MM.1S (cell line): ENCODE data around the gene SLC6A13.

ENCODE experiments used
- DNase-seq: peaks from one replicate; pipeline ENCODE4 v3.0.0-alpha.2; 2015
- H2AFZ ChIP-seq: fragments of 300-600 bp; sonication (generic); 2 replicates; pipeline ENCODE4 v1.6.0; 2016; ENCODE audit warnings: antibody characterized with exemption, low read length
- H3F3A ChIP-seq: fragments of 300-600 bp; sonication (generic); 2 replicates; pipeline ENCODE4 v1.6.1; 2016; ENCODE audit warnings: mild to moderate bottlenecking, antibody characterized with exemption, low read length, moderate library complexity, mixed read lengths; ENCODE audit not compliant: insufficient read depth
- H3K27ac ChIP-seq: fragments of 300-600 bp; sonication (generic); 2 replicates; pipeline ENCODE4 v1.5.1; 2016; ENCODE audit warnings: mild to moderate bottlenecking, low read length
- H3K27me3 ChIP-seq: fragments of 300-600 bp; sonication (generic); replicated peaks from 2 replicates; pipeline ENCODE4 v1.6.0; 2016; ENCODE audit warnings: low read length; ENCODE audit not compliant: insufficient read depth
- H3K36me3 ChIP-seq: fragments of 300-600 bp; sonication (generic); replicated peaks from 2 replicates; pipeline ENCODE4 v1.6.1; 2016; ENCODE audit warnings: mild to moderate bottlenecking, low read length, mixed read lengths; ENCODE audit not compliant: insufficient read depth
- H3K4me1 ChIP-seq: fragments of 300-600 bp; sonication (generic); 2 replicates; pipeline ENCODE4 v1.6.1; 2016; ENCODE audit warnings: low read length, mixed read lengths
- H3K4me2 ChIP-seq: fragments of 300-600 bp; sonication (generic); 2 replicates; pipeline ENCODE4 v1.6.0; 2016; ENCODE audit warnings: low read depth, low read length
- H3K4me3 ChIP-seq: fragments of 300-600 bp; sonication (generic); 2 replicates; pipeline ENCODE4 v1.5.1; 2016; ENCODE audit warnings: low read length, mixed read lengths
- H3K79me2 ChIP-seq: fragments of 300-600 bp; sonication (generic); 2 replicates; pipeline ENCODE4 v1.6.1; 2016; ENCODE audit warnings: mixed run types, low read length, mixed read lengths
- H3K9ac ChIP-seq: fragments of 300-600 bp; sonication (generic); 2 replicates; pipeline ENCODE4 v1.6.1; 2016; ENCODE audit warnings: low read length, mixed read lengths
- H3K9me2 ChIP-seq: fragments of 300-600 bp; sonication (generic); replicated peaks from 2 replicates; pipeline ENCODE4 v1.6.1; 2016; ENCODE audit warnings: mild to moderate bottlenecking, low read length, mixed read lengths; ENCODE audit not compliant: insufficient read depth
- H3K9me3 ChIP-seq: fragments of 300-600 bp; sonication (generic); replicated peaks from 2 replicates; pipeline ENCODE4 v1.6.1; 2016; ENCODE audit warnings: mild to moderate bottlenecking, low read length, mixed read lengths; ENCODE audit not compliant: insufficient read depth
- H4K20me1 ChIP-seq: fragments of 300-600 bp; sonication (generic); 2 replicates; pipeline ENCODE4 v1.6.1; 2016; ENCODE audit warnings: mild to moderate bottlenecking, low read length, moderate library complexity, mixed read lengths; ENCODE audit not compliant: insufficient read depth
- CTCF ChIP-seq: fragments of 300-600 bp; sonication (generic); IDR thresholded peaks from 2 replicates; pipeline ENCODE4 v1.5.1; 2016; ENCODE audit warnings: antibody characterized with exemption, low read length, mixed read lengths
- EZH2 ChIP-seq: fragments of 300-600 bp; sonication (generic); optimal IDR thresholded peaks from 2 replicates; pipeline ENCODE3; 2017; ENCODE audit warnings: low read depth, mild to moderate bottlenecking, antibody characterized with exemption, low read length, mixed read lengths
- EZH2phosphoT487 ChIP-seq: fragments of 300-600 bp; sonication (generic); IDR thresholded peaks from 2 replicates; pipeline ENCODE4 v1.6.1; 2018; ENCODE audit warnings: antibody characterized with exemption, low read length

SLC6A13 gene

GRCh38 chr12:262817-263216 is at the start of gene SLC6A13:
SLC6A13 (minus strand) TSS chr12:262836; CDS start chr12:260052, 2,784 bp downstream.
- Histone ChIP-seq H3K79me2 (no peaks in the 10 kb centered on the region), H3K27ac (no peak within 1 kb of the TSS), H3K9ac (no peak within 1 kb of the TSS), H3K4me2 (no peak within 1 kb of the TSS), H2AFZ (no peak within 1 kb of the TSS), H3F3A (no peaks in the 10 kb centered on the region), H3K9me2 (no peaks in the 10 kb centered on the region), H3K36me3 (no peaks in the 10 kb centered on the region), H3K27me3 (peaks cover 18% of the 10 kb centered on the region), H3K9me3 (no peaks in the 10 kb centered on the region), H3K4me3 (no peak within 1 kb of the TSS), H3K4me1 (no peaks in the 10 kb centered on the region), H4K20me1 (no peaks in the 10 kb centered on the region)
- DNase-seq: no peak
- TF ChIP-seq EZH2 (no peak), EZH2phosphoT487 (no peak), CTCF (no peak)

- no peak overlapping the region for H3K27ac ChIP-seq
- no peak overlapping the region for H3K4me2 ChIP-seq
Measured at GRCh38 chr12:308511-308910, 45.9 kb upstream of the SLC6A13 start.

GRCh38 chr12:307406-307805 is 44.8 kb upstream of the SLC6A13 start:
- Histone ChIP-seq H3K9me2 (no peaks in the 10 kb centered on the region), H3K27ac (no peak overlapping the region), H3K4me3 (no peak overlapping the region), H3K4me2 (no peak overlapping the region), H2AFZ (no peak overlapping the region), H3K9me3 (no peaks in the 10 kb centered on the region), H3F3A (no peaks in the 10 kb centered on the region), H3K79me2 (peaks cover 9% of the 10 kb centered on the region), H3K4me1 (no peaks in the 10 kb centered on the region), H3K27me3 (no peaks in the 10 kb centered on the region), H3K36me3 (peaks cover 21% of the 10 kb centered on the region), H4K20me1 (no peaks in the 10 kb centered on the region), H3K9ac (no peak overlapping the region)
- no peak for DNase-seq
- no peak for TF ChIP-seq EZH2phosphoT487
- no peak for TF ChIP-seq EZH2
- TF ChIP-seq CTCF: no peak

More at GRCh38 chr12:308511-308910, 45.9 kb upstream of the SLC6A13 start:
- Histone ChIP-seq H3K4me1 (no peaks in the 10 kb centered on the region), H3K27me3 (no peaks in the 10 kb centered on the region), H3K4me3 (no peak overlapping the region), H3K36me3 (peaks cover 21% of the 10 kb centered on the region), H3K79me2 (peaks cover 6% of the 10 kb centered on the region; the same call in 1 of the 2 replicates), H3K9me2 (no peaks in the 10 kb centered on the region), H3F3A (no peaks in the 10 kb centered on the region), H2AFZ (no peak overlapping the region), H3K9ac (no peak overlapping the region), H4K20me1 (no peaks in the 10 kb centered on the region), H3K9me3 (no peaks in the 10 kb centered on the region)
- TF ChIP-seq EZH2phosphoT487: no peak
- no peak for TF ChIP-seq EZH2
- no peak for TF ChIP-seq CTCF
- DNase-seq: no peak
